GM12878 (cell line): ENCODE data around the gene SATB2. TPM values are rescaled to one million over a fixed set of nuclear protein-coding genes. Genes with fewer than 3 reads are reported as not detected.

ENCODE experiments used
- ATAC-seq: fragments of 200-7000 bp; cut with Tn5 transposase; 3 replicates; pipeline ENCODE4 v1.9.1; 2020; ENCODE audit warnings: mild to moderate bottlenecking, moderate library complexity
- BruUV-seq: library from RNA; stranded (reverse); fragments of 400-500 nt; replicated peaks from 2 replicates; lab custom pipeline; 2021; lab: Mats Ljungman, UMichigan
- CTCF ChIA-PET: fragments of 300-600 bp; sonication (Branson Sonifier 250); formaldehyde crosslinking; extraction: SDS; loops from one replicate; lab custom pipeline; 2021; ENCODE audit warnings: inconsistent platforms; lab: Yijun Ruan, JAX
- POLR2A ChIA-PET: fragments of 350-600 bp; formaldehyde crosslinking; extraction: SDS; loops from one replicate; lab custom pipeline; 2021; ENCODE audit warnings: inconsistent platforms; lab: Charles Lee
- RAD21 ChIA-PET: fragments of 300-600 bp; sonication (Branson Sonifier 250); formaldehyde crosslinking; loops from one replicate; lab custom pipeline; 2023; ENCODE audit warnings: antibody characterized with exemption; ENCODE audit not compliant: unreplicated experiment; lab: Charles Lee
- SMC1A ChIA-PET: fragments of 300-600 bp; sonication (Branson Sonifier 250); formaldehyde crosslinking; loops from one replicate; lab custom pipeline; 2023; ENCODE audit not compliant: unreplicated experiment, uncharacterized antibody; lab: Charles Lee
- DNase-seq: peaks from one replicate; pipeline ENCODE4 v3.0.0-alpha.2; 2011; ENCODE audit warnings: low read depth, low spot score
- FAIRE-seq: peaks from 3 replicates; lab custom pipeline; 2011; peaks lifted over from hg19 to GRCh38; lab: Jason Lieb, UNC
- H2AFZ ChIP-seq: 2 replicates; pipeline ENCODE4 v1.6.0; 2011; ENCODE audit warnings: low read depth, low read length, control low read depth; ENCODE audit not compliant: control insufficient read depth
- H3K27ac ChIP-seq: 2 replicates; pipeline ENCODE4 v1.5.1; 2011; ENCODE audit warnings: control low read depth; ENCODE audit not compliant: control insufficient read depth, insufficient read depth
- H3K27me3 ChIP-seq, 2 experiments: replicated peaks in 1 of 2; 2 replicates each; pipeline versions ENCODE4 v1.6.0 to v1.6.1; 2011; ENCODE audit warnings: low read length in 1 of 2; ENCODE audit not compliant: control insufficient read depth in 2 of 2, insufficient read depth in 2 of 2
- H3K36me3 ChIP-seq, 2 experiments: 2 replicates each; pipeline ENCODE4 v1.5.1; 2011; ENCODE audit warnings: low read length in 1 of 2; ENCODE audit not compliant: control insufficient read depth in 2 of 2, insufficient read depth in 2 of 2
- H3K4me1 ChIP-seq: 2 replicates; pipeline ENCODE4 v1.6.1; 2011; ENCODE audit warnings: mild to moderate bottlenecking, low read length, moderate library complexity, mixed read lengths; ENCODE audit not compliant: control insufficient read depth, insufficient read depth
- H3K4me2 ChIP-seq: 2 replicates; pipeline ENCODE4 v1.6.0; 2011; ENCODE audit warnings: control low read depth; ENCODE audit not compliant: control insufficient read depth, insufficient read depth
- H3K4me3 ChIP-seq: fragments of 200-600 bp; sonication (generic); 2 replicates; pipeline ENCODE4 v1.5.1; 2016
- H3K79me2 ChIP-seq: 2 replicates; pipeline ENCODE4 v1.6.0; 2011; ENCODE audit warnings: low read length; ENCODE audit not compliant: control insufficient read depth, insufficient read depth
- H3K9ac ChIP-seq: 2 replicates; pipeline ENCODE4 v1.8.0; 2011; ENCODE audit warnings: low read length, control low read depth, mixed read lengths; ENCODE audit not compliant: control insufficient read depth, insufficient read depth
- H3K9me3 ChIP-seq: replicated peaks from 3 replicates; pipeline ENCODE4 v1.5.1; 2011; ENCODE audit warnings: mild to moderate bottlenecking, low read length; ENCODE audit not compliant: control insufficient read depth, insufficient read depth
- H4K20me1 ChIP-seq: 2 replicates; pipeline ENCODE4 v1.6.0; 2011; ENCODE audit not compliant: control insufficient read depth, insufficient read depth
- BHLHE40 ChIP-seq, 2 experiments: fragments of 450-650 bp in 1 of 2; IDR thresholded peaks; 2 replicates each; pipeline ENCODE4 v1.6.1; 2011 to 2017; ENCODE audit warnings: low read depth in 2 of 2, borderline replicate concordance in 1 of 2, improper control_type of control experiment in 1 of 2, low read length in 1 of 2, mild to moderate bottlenecking in 1 of 2
- CHD4 ChIP-seq: fragments of 200-600 bp; sonication (generic); IDR thresholded peaks from 2 replicates; pipeline ENCODE4 v1.6.1; 2016; ENCODE audit warnings: mild to moderate bottlenecking
- CTCF ChIP-seq, 3 experiments: IDR thresholded peaks in 2 of 3; conservative IDR thresholded peaks in 1 of 3; 2 replicates each; pipeline ENCODE4 v1.5.1; 2011; ENCODE audit warnings: low read depth in 3 of 3, low read length in 3 of 3, mild to moderate bottlenecking in 3 of 3, control low read depth in 2 of 3, moderate library complexity in 2 of 3, inconsistent platforms in 1 of 3, mixed read lengths in 1 of 3; ENCODE audit not compliant: control insufficient read depth in 2 of 3, insufficient read depth in 1 of 3; ENCODE audit errors: extremely low read depth in 1 of 3
- HDAC6 ChIP-seq: fragments of 200-600 bp; sonication (generic); IDR thresholded peaks from one replicate; pipeline ENCODE4 v1.8.0; 2017; ENCODE audit warnings: antibody characterized with exemption; ENCODE audit not compliant: unreplicated experiment
- RUNX3 ChIP-seq: IDR thresholded peaks from 2 replicates; pipeline ENCODE4 v1.6.1; 2012; ENCODE audit warnings: low read length, inconsistent platforms
- SIX5 ChIP-seq: IDR thresholded peaks from 2 replicates; pipeline ENCODE4 v1.6.1; 2011; ENCODE audit warnings: mild to moderate bottlenecking, low read depth, low read length, moderate library complexity; ENCODE audit not compliant: severe bottlenecking
- SMAD1 ChIP-seq: fragments of 450-650 bp; IDR thresholded peaks from 2 replicates; pipeline ENCODE4 v1.6.1; 2018; ENCODE audit warnings: mild to moderate bottlenecking, low read depth; ENCODE audit not compliant: partially characterized antibody
- SMC3 ChIP-seq: IDR thresholded peaks from 2 replicates; pipeline ENCODE4 v1.6.1; 2011; ENCODE audit warnings: low read length, improper control_type of control experiment, borderline replicate concordance
- YBX1 ChIP-seq: fragments of 450-650 bp; IDR thresholded peaks from 2 replicates; pipeline ENCODE4 v1.6.1; 2016; ENCODE audit warnings: antibody characterized with exemption
- ZNF24 ChIP-seq: fragments of 450-650 bp; IDR thresholded peaks from 2 replicates; pipeline ENCODE4 v1.6.1; 2017; ENCODE audit warnings: antibody characterized with exemption, mild to moderate bottlenecking
- WGBS: methylation state at CpG from one replicate; pipeline ENCODE4 v1.1.6; 2016; ENCODE audit warnings: low lambda C conversion rate; ENCODE audit not compliant: insufficient replicate concordance, insufficient coverage; ENCODE audit errors: missing lambda C conversion rate; 5-methylcytosine and 5-hydroxymethylcytosine counted together
- in situ Hi-C: fragments of 300-500 bp; cut with MboI; formaldehyde crosslinking; loops from 9 replicates; pipeline ENCODE4 v1.14.3; 2018; ENCODE audit warnings: mixed read lengths
- intact Hi-C: fragments of 100-400 bp; cut with micrococcal nuclease; formaldehyde crosslinking; loops from one replicate; pipeline ENCODE4 v1.14.2; 2022; ENCODE audit not compliant: unreplicated experiment
- polyA plus RNA-seq, 11 experiments: library from polyadenylated mRNA; depleted of rRNA in 4 of 11; unstranded in 6 of 11; stranded (reverse) in 5 of 11; fragments of >200 nt; fragmentation: Nextera tagmentation in 4 of 11; fragmentation: Illumina TruSeq in 1 of 11; extraction: Ambion mirVana in 4 of 11; extraction: Trizol in 1 of 11; gene quantifications; 1 replicate in 1 of 11; 2 replicates in 10 of 11; pipeline versions ENCODE4 v1.2.1 to v1.2.3, GENCODE V29; 2011 to 2016; ENCODE audit warnings: inconsistent platforms in 2 of 11, missing spikeins in 2 of 11, low read depth in 1 of 11
- total RNA-seq, 4 experiments: library from RNA; depleted of rRNA in 3 of 4; stranded (reverse); fragments of >200 nt in 3 of 4; fragmentation: Illumina TruSeq in 1 of 4; extraction: Trizol in 1 of 4; gene quantifications; 2 replicates each; pipeline versions ENCODE4 v1.2.1 to v1.2.3, GENCODE V29; 2013 to 2021

The SATB2 gene
- total and polyA plus RNA-seq, 10 of the 15 experiments (the other 5 are each of a cell fraction or from before 2014, with no cell fraction given), result 0.03 to 0.56 (median 0.08) TPM; not detected in 3

GRCh38 chr2:199306116-199306515, 151.6 kb downstream of the SATB2 start:
- Histone ChIP-seq H4K20me1 (no peaks in the 10 kb centered on the region), H3K36me3 (no peaks in the 10 kb centered on the region), H3K27ac (no peak overlapping the region), H3K9me3 (no peaks in the 10 kb centered on the region), H3K4me2 (no peak overlapping the region)
- ChIA-PET SMC1A (interaction anchor here (1.0 to 1.6 kb wide), 3 partner anchors 9 to 103 kb away, joined by 3 to 5 read pairs (median 4); no protein-coding TSS in a partner anchor), CTCF (interaction anchor here (1.1 kb wide), 2 partner anchors 16 to 19 kb away, joined by 3 read pairs; no protein-coding TSS in a partner anchor), RAD21 (no interaction called here), POLR2A (no interaction called here)
- BruUV-seq, result no TSS peak
- WGBS, result 9% methylated on average over 3 of the region's 3 CpGs
- no peak for ATAC-seq
- DNase-seq, result no peak
- in situ Hi-C loops, result no loop called here
- TF ChIP-seq RUNX3 (no peak), CHD4 (no peak), SMC3 (no peak), YBX1 (no peak), HDAC6 (no peak), SIX5 (no peak)
- TF ChIP-seq, all 136 proteins: peak for 0
- H3K9ac ChIP-seq, result no peak overlapping the region
- no peak overlapping the region for H2AFZ ChIP-seq
- H3K27me3 ChIP-seq, result no peaks in the 10 kb centered on the region
- intact Hi-C loops, result no loop called here
- no peaks in the 10 kb centered on the region for H3K4me1 ChIP-seq
- no peak overlapping the region for H3K4me3 ChIP-seq
- no peak for FAIRE-seq
- H3K79me2 ChIP-seq, result no peaks in the 10 kb centered on the region

GRCh38 chr2:199303728-199304177, 154.0 kb downstream of the SATB2 start:
- WGBS, result 11% methylated on average over 6 of the region's 6 CpGs
- ChIA-PET CTCF (no interaction called here), POLR2A (no interaction called here), RAD21 (no interaction called here), SMC1A (interaction anchor here (1.2 kb wide), 1 partner anchor 14 kb away, joined by 4 read pairs; no protein-coding TSS in a partner anchor)
- TF ChIP-seq CTCF (IDR thresholded peaks at IDR 0.05 in 2 of 3, conservative IDR thresholded peaks at IDR 0.05 in 1 of 3; ENCODE audit: control insufficient read depth in 2 of 3, extremely low read depth in 1 of 3, insufficient read depth in 1 of 3, low read depth in 3 of 3, low read length in 3 of 3) (no peak), SMAD1 (no peak), ZNF24 (no peak), BHLHE40 (IDR thresholded peaks at IDR 0.05; ENCODE audit: borderline replicate concordance in 1 of 2, low read depth in 2 of 2, low read length in 1 of 2) (no peak)
- H3K4me3 ChIP-seq, result no peak overlapping the region
- no peak for DNase-seq
- no peak overlapping the region for H3K9ac ChIP-seq
- in situ Hi-C loops (no loop called here), intact Hi-C loops (no loop called here)
- no peak overlapping the region for H2AFZ ChIP-seq
- no peak overlapping the region for H3K4me2 ChIP-seq
- no peaks in the 10 kb centered on the region for H4K20me1 ChIP-seq
- H3K27ac ChIP-seq, result no peak overlapping the region
- no peak for ATAC-seq
- no peak for FAIRE-seq
- H3K27me3 ChIP-seq, result no peaks in the 10 kb centered on the region
- H3K36me3 ChIP-seq, result no peaks in the 10 kb centered on the region
- no peaks in the 10 kb centered on the region for H3K9me3 ChIP-seq
- no TSS peak for BruUV-seq
- H3K4me1 ChIP-seq, result no peaks in the 10 kb centered on the region
- H3K79me2 ChIP-seq, result no peaks in the 10 kb centered on the region
